Left ventricle myocardium superior (tissue), 1 donor: Measurements from ENCODE around the gene JUND. TPM values are rescaled to one million over a fixed set of nuclear protein-coding genes. Genes with fewer than 3 reads are reported as not detected.

Experiments used
- microRNA-seq: library from miRNA; unstranded; fragments of <30 nt; microRNA quantifications from one replicate; pipeline ENCODE4 v1.2.0, GENCODE V29; 2020; ENCODE audit warnings: borderline number of aligned reads
- total RNA-seq: library from RNA; stranded (reverse); fragmentation: NEBNext Ultra II Directional; extraction: Animal tissue kit (Norgen Biotek cat#: 25700); gene quantifications from one replicate; pipeline ENCODE4 v1.2.1, GENCODE V29; 2021
- donor health status: DM: no; HTN: yes; CAD: no; lungs with severe emphysema.

The JUND gene
- total RNA-seq, 1 donor from 2014 or later = 89.2 TPM

Small RNAs within 50 kb of the gene (microRNA-seq; reads per million reads assigned to microRNA genes)
- not detected for gene MIR3188

Other genes starting within 250 kb of the JUND start
- 0.94 TPM for gene IL12RB1, start 194.7 kb downstream of the JUND start, total RNA-seq
- gene MAST3, start 183.8 kb downstream of the JUND start, total RNA-seq = 5.6 TPM
- gene PIK3R2, start 128.5 kb downstream of the JUND start, total RNA-seq = 29.6 TPM
- 20.6 TPM for gene IFI30, start 107.8 kb downstream of the JUND start, total RNA-seq
- gene MPV17L2, start 88.4 kb downstream of the JUND start, total RNA-seq = 9.0 TPM
- gene RAB3A, start 77.6 kb downstream of the JUND start, total RNA-seq = 35.5 TPM
- gene PDE4C, start 55.2 kb downstream of the JUND start, total RNA-seq = 1.2 TPM
- 0.57 TPM for gene IQCN, start 7.2 kb downstream of the JUND start, total RNA-seq
- 98.0 TPM for gene LSM4, start 41.5 kb upstream of the JUND start, total RNA-seq
- gene PGPEP1, start 59.0 kb upstream of the JUND start, total RNA-seq = 41.2 TPM
- gene GDF15, start 104.5 kb upstream of the JUND start, total RNA-seq = 0.27 TPM
- 2.9 TPM for gene LRRC25, start 116.0 kb upstream of the JUND start, total RNA-seq
- gene SSBP4, start 137.8 kb upstream of the JUND start, total RNA-seq = 36.4 TPM
- 24.4 TPM for gene ISYNA1, start 156.5 kb upstream of the JUND start, total RNA-seq
- 9.3 TPM for gene ELL, start 240.4 kb upstream of the JUND start, total RNA-seq